RWPE2 (cell line): Measurements from ENCODE around the gene FARS2.

ENCODE experiments used
- ATAC-seq: fragments of 200-7000 bp; cut with Tn5 transposase; 3 replicates; pipeline ENCODE4 v1.9.1; 2021; ENCODE audit warnings: low read depth
- DNase-seq: peaks from one replicate; pipeline ENCODE4 v3.0.0-alpha.2; 2020; ENCODE audit warnings: low spot score
- H3K27ac ChIP-seq: fragments of 450-650 bp; 2 replicates; pipeline ENCODE4 v1.5.1; 2017; ENCODE audit warnings: mild to moderate bottlenecking; ENCODE audit not compliant: poor library complexity, severe bottlenecking
- H3K27me3 ChIP-seq: fragments of 250-450 bp; sonication (Bioruptor Pico); 2 replicates; pipeline ENCODE4 v1.5.1; 2021; ENCODE audit warnings: mild to moderate bottlenecking, moderate library complexity; ENCODE audit not compliant: insufficient read depth, poor library complexity, severe bottlenecking
- H3K36me3 ChIP-seq: fragments of 250-450 bp; sonication (Bioruptor Pico); 2 replicates; pipeline ENCODE4 v1.5.1; 2020; ENCODE audit warnings: low read depth, mild to moderate bottlenecking, moderate library complexity
- H3K4me1 ChIP-seq: fragments of 250-450 bp; sonication (Bioruptor Pico); 2 replicates; pipeline ENCODE4 v1.5.1; 2021; ENCODE audit warnings: mild to moderate bottlenecking, moderate library complexity; ENCODE audit not compliant: insufficient read depth, poor library complexity, severe bottlenecking
- H3K4me3 ChIP-seq: fragments of 250-450 bp; sonication (Bioruptor Pico); 2 replicates; pipeline ENCODE4 v1.5.1; 2021; ENCODE audit warnings: mild to moderate bottlenecking, moderate library complexity; ENCODE audit not compliant: severe bottlenecking
- H3K9me3 ChIP-seq: fragments of 250-450 bp; sonication (Bioruptor Pico); 2 replicates; pipeline ENCODE4 v1.5.1; 2021; ENCODE audit warnings: mild to moderate bottlenecking, moderate library complexity; ENCODE audit not compliant: severe bottlenecking
- CTCF ChIP-seq: fragments of 450-650 bp; IDR thresholded peaks from one replicate; pipeline ENCODE4 v1.5.1; 2017; ENCODE audit warnings: mild to moderate bottlenecking, moderate library complexity; ENCODE audit not compliant: poor library complexity, severe bottlenecking

Gene FARS2

GRCh38 chr6:5509106-5509505 is 247.8 kb downstream of the FARS2 start:
- DNase-seq (no peak), ATAC-seq (no peak)
- no peak overlapping the region for H3K27ac ChIP-seq
- H3K27me3 ChIP-seq = no peaks in the 10 kb centered on the region
- H3K9me3 ChIP-seq = no peaks in the 10 kb centered on the region
- no peaks in the 10 kb centered on the region for H3K4me1 ChIP-seq
- H3K36me3 ChIP-seq = no peaks in the 10 kb centered on the region
- no peak overlapping the region for H3K4me3 ChIP-seq
- TF ChIP-seq CTCF = no peak

GRCh38 chr6:5510331-5511133 is 249.2 kb downstream of the FARS2 start:
- H3K27ac ChIP-seq = no peak overlapping the region
- H3K9me3 ChIP-seq = no peaks in the 10 kb centered on the region
- DNase-seq = no peak
- H3K27me3 ChIP-seq = no peaks in the 10 kb centered on the region
- H3K4me1 ChIP-seq = no peaks in the 10 kb centered on the region
- TF ChIP-seq CTCF = no peak
- ATAC-seq = no peak
- H3K36me3 ChIP-seq = no peaks in the 10 kb centered on the region
- no peak overlapping the region for H3K4me3 ChIP-seq

GRCh38 chr6:5511954-5512353 is 250.6 kb downstream of the FARS2 start:
- ATAC-seq (no peak), DNase-seq (no peak)
- Histone ChIP-seq H3K9me3 (no peaks in the 10 kb centered on the region), H3K36me3 (no peaks in the 10 kb centered on the region), H3K27me3 (no peaks in the 10 kb centered on the region), H3K4me3 (no peak overlapping the region), H3K4me1 (no peaks in the 10 kb centered on the region), H3K27ac (no peak overlapping the region)
- TF ChIP-seq CTCF = no peak

- TF ChIP-seq CTCF = no peak
- ATAC-seq = no peak
- no peak overlapping the region for H3K4me3 ChIP-seq
These were observed 251.1 kb downstream of the FARS2 start for GRCh38 chr6:5512422-5512821.

GRCh38 chr6:5513408-5513807 is 252.1 kb downstream of the FARS2 start:
- Histone ChIP-seq H3K4me3 (no peak overlapping the region), H3K36me3 (no peaks in the 10 kb centered on the region), H3K4me1 (no peaks in the 10 kb centered on the region), H3K27me3 (no peaks in the 10 kb centered on the region), H3K27ac (no peak overlapping the region), H3K9me3 (no peaks in the 10 kb centered on the region)
- TF ChIP-seq CTCF = no peak
- DNase-seq (no peak), ATAC-seq (no peak)

More at GRCh38 chr6:5512422-5512821, 251.1 kb downstream of the FARS2 start:
- Histone ChIP-seq H3K9me3 (no peaks in the 10 kb centered on the region), H3K4me1 (no peaks in the 10 kb centered on the region), H3K27ac (no peak overlapping the region), H3K36me3 (no peaks in the 10 kb centered on the region), H3K27me3 (no peaks in the 10 kb centered on the region)
- no peak for DNase-seq
